Ascending aorta (tissue), 2 donors: ENCODE data around the gene MAFB. TPM values are rescaled to one million over a fixed set of nuclear protein-coding genes. Genes with fewer than 3 reads are reported as not detected.

Source experiments
- DNase-seq, 2 donors: peaks; one replicate each; pipeline ENCODE4 v3.0.0-alpha.2; 2019; ENCODE audit warnings: low spot score in 2 of 2
- H3K27ac ChIP-seq, 2 donors: fragments of 200-600 bp; sonication (generic); one replicate each; pipeline ENCODE4 v1.5.1; 2016 to 2017; ENCODE audit warnings: mild to moderate bottlenecking in 1 of 2
- H3K27me3 ChIP-seq: fragments of 200-600 bp; sonication (generic); one replicate; pipeline ENCODE4 v1.5.1; 2017
- H3K36me3 ChIP-seq, 2 donors: fragments of 200-600 bp; sonication (generic); one replicate each; pipeline ENCODE4 v1.5.1; 2016
- H3K4me1 ChIP-seq, 2 donors: fragments of 200-600 bp; sonication (generic); one replicate each; pipeline ENCODE4 v1.5.1; 2016 to 2017; ENCODE audit warnings: mild to moderate bottlenecking in 1 of 2
- H3K4me3 ChIP-seq, 2 donors: fragments of 200-600 bp; sonication (generic); one replicate each; pipeline ENCODE4 v1.5.1; 2016 to 2017; ENCODE audit warnings: mild to moderate bottlenecking in 1 of 2
- H3K9me3 ChIP-seq, 2 donors: fragments of 200-600 bp; sonication (generic); one replicate each; pipeline ENCODE4 v1.5.1; 2016
- intact Hi-C: fragments of 100-400 bp; cut with DNase I; formaldehyde crosslinking; loops from one replicate; pipeline ENCODE4 v1.15.1; 2023
- total RNA-seq: library from RNA; depleted of rRNA; stranded (reverse); fragments of >200 nt; gene quantifications from one replicate; pipeline ENCODE4 v1.1.0, GENCODE V29; 2016
- TF ChIP-seq, protein P1 (sequence below), 3 experiments: fragments of 200-600 bp in 2 of 3; fragments of 450-650 bp in 1 of 3; sonication (generic) in 2 of 3; IDR thresholded peaks; one replicate each; pipeline ENCODE4 v1.5.1; 2016 to 2019; ENCODE audit warnings: antibody characterized with exemption in 3 of 3, mild to moderate bottlenecking in 1 of 3, moderate library complexity in 1 of 3

MAFB gene
- total RNA-seq, 1 donor from 2014 or later = 84.6 TPM

DNA sequence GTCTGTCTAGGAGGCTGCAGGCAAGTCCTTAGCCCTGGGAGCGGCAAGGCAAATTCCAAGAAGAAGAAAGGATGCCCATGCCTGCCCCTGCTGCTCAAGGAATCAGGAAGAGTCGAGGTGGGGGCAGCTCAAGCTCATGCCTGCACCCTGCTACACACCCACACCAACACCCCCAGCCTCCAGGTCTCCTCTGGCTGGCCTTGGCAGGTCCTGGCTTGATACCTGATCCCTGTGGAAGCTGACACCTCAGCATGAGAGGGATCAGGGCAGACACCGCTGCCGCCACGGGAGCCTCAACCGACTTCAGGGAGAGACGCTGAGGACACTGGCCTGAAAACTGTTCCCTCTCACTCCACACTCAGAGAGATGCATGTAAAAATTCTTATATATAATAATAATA, 35.5 kb upstream of the MAFB start:
- Histone ChIP-seq H3K27ac (no peak overlapping the region), H3K4me3 (no peak overlapping the region), H3K9me3 (no peaks in the 10 kb centered on the region), H3K36me3 (no peaks in the 10 kb centered on the region), H3K27me3 (no peaks in the 10 kb centered on the region), H3K4me1 (no peaks in the 10 kb centered on the region)
- no peak for DNase-seq
- intact Hi-C loops = loop anchor here (10.0 kb wide), 1 partner anchor 60 kb away; no protein-coding TSS in a partner anchor
- TF ChIP-seq, protein P1, sequence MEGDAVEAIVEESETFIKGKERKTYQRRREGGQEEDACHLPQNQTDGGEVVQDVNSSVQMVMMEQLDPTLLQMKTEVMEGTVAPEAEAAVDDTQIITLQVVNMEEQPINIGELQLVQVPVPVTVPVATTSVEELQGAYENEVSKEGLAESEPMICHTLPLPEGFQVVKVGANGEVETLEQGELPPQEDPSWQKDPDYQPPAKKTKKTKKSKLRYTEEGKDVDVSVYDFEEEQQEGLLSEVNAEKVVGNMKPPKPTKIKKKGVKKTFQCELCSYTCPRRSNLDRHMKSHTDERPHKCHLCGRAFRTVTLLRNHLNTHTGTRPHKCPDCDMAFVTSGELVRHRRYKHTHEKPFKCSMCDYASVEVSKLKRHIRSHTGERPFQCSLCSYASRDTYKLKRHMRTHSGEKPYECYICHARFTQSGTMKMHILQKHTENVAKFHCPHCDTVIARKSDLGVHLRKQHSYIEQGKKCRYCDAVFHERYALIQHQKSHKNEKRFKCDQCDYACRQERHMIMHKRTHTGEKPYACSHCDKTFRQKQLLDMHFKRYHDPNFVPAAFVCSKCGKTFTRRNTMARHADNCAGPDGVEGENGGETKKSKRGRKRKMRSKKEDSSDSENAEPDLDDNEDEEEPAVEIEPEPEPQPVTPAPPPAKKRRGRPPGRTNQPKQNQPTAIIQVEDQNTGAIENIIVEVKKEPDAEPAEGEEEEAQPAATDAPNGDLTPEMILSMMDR (IDR thresholded peaks at IDR 0.05) = no peak

DNA sequence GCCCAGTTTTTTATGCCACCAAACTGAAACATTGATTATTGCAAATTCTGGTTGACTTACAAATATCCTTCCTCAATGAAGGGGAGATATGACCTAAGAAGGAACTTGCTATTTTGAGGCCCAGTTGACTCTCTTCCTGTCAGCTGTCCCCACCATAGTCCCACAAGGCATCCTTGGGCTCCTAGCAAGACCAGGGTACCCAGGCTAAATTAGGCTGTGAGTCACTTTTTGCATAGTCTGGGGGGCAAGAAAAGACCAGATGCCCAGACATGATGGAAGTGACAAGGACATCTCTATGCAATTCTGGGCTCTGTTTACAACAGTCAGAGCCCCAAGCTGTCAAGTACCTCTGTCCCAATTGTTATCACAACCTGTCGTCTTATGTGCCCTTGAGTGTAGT, 31.8 kb upstream of the MAFB start:
- TF ChIP-seq, protein P1 (IDR thresholded peaks at IDR 0.05) = no peak
- intact Hi-C loops = loop anchor here (10.0 kb wide), 1 partner anchor 56 kb away; no protein-coding TSS in a partner anchor
- Histone ChIP-seq H3K27ac (no peak overlapping the region), H3K4me1 (no peaks in the 10 kb centered on the region), H3K9me3 (no peaks in the 10 kb centered on the region), H3K27me3 (no peaks in the 10 kb centered on the region), H3K4me3 (no peak overlapping the region), H3K36me3 (no peaks in the 10 kb centered on the region)
- DNase-seq = no peak

DNA sequence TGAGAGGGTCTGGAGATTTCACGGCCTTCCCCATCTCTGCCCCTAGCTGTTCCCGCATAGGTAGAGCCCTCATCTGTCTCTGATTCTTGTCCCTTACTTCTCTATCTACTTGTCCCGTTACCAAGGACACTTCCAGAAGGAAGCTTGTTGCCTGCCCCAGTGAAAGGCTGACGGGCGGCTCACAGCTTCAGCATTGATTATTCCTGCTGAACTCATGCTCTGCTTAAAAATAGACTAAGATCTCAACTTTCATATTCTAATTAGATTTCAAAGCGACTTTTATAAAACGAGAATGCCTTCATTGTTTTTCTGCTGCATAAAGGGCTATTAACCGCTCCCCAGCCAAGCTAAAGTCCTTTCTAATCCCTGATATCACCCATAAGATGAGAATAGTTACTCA, 31.1 kb upstream of the MAFB start:
- DNase-seq = no peak
- Histone ChIP-seq H3K27ac (no peak overlapping the region), H3K4me3 (no peak overlapping the region), H3K4me1 (no peaks in the 10 kb centered on the region), H3K36me3 (no peaks in the 10 kb centered on the region), H3K9me3 (no peaks in the 10 kb centered on the region), H3K27me3 (no peaks in the 10 kb centered on the region)
- TF ChIP-seq, protein P1 (IDR thresholded peaks at IDR 0.05) = no peak
- intact Hi-C loops = loop anchor here (10.0 kb wide), 1 partner anchor 55 kb away; no protein-coding TSS in a partner anchor

GRCh38 chr20:40718982-40719729, 30.1 kb upstream of the MAFB start:
- Histone ChIP-seq H3K36me3 (no peaks in the 10 kb centered on the region), H3K9me3 (no peaks in the 10 kb centered on the region), H3K4me3 (no peak overlapping the region), H3K27ac (no peak overlapping the region), H3K27me3 (no peaks in the 10 kb centered on the region), H3K4me1 (no peaks in the 10 kb centered on the region)
- DNase-seq = no peak
- intact Hi-C loops = no loop called here
- TF ChIP-seq, protein P1 (IDR thresholded peaks at IDR 0.05) = no peak

DNA sequence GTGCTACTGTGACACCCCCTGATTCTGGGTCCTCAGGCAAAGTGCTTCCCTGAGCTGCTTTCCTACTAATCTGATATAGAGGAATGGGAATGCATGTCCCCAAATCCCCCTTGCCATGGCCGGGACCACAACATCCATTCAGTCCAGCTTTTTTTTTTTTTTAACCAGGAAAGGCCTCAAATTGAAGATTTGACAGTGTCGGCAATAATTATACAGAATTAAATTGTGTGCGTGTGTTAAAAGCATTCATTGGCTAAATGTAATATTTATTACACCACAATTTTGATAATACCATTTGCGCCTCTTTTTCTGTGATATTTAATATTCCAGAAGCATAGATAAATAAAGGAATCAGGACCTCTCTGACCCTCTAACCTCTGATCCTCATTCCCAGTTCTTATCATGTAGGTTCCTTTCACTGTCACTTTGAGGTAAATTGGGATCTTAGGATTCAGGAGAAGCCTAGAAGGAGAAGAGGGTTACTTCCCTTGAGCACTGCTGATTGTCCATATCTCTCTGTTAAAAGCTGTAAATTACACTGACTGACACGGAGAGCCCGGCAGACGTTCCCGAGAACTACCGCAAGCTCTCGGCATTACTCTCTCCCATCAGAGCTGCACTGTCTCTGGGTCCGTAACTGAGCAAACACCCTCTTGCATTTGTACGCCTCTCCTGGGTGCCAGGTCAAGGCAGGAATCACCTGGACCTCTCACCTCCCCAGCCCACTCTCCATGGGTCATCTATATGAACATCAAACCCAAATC, 29.4 kb upstream of the MAFB start:
- TF ChIP-seq, protein P1 (IDR thresholded peaks at IDR 0.05) = no peak
- H3K36me3 ChIP-seq = no peaks in the 10 kb centered on the region
- H3K4me1 ChIP-seq = no peaks in the 10 kb centered on the region
- no peaks in the 10 kb centered on the region for H3K9me3 ChIP-seq
- H3K27ac ChIP-seq = no peak overlapping the region
- H3K27me3 ChIP-seq = no peaks in the 10 kb centered on the region
- no peak for DNase-seq
- intact Hi-C loops = no loop called here
- H3K4me3 ChIP-seq = no peak overlapping the region
